Kidney (tissue), 14 donors: ENCODE results near the gene MBOAT1. TPM values are rescaled to one million over a fixed set of nuclear protein-coding genes. Genes with fewer than 3 reads are reported as not detected.
A peak's percentile ranks its signal among the peaks of the same experiment; 100 is the strongest.

ENCODE experiments used
- DNase-seq, 5 donors: peaks; one replicate each; pipeline ENCODE4 v3.0.0-alpha.2; 2013 to 2020
- FAIRE-seq: peaks from 2 replicates; lab custom pipeline; 2012; peaks lifted over from hg19 to GRCh38; lab: Jason Lieb, UNC
- H3K27ac ChIP-seq, 2 donors: one replicate each; pipeline ENCODE4 v1.7.0; 2013; ENCODE audit warnings: low read depth in 2 of 2, low read length in 2 of 2, inconsistent platforms in 1 of 2
- H3K27me3 ChIP-seq: one replicate; pipeline ENCODE4 v1.7.1; 2013; ENCODE audit warnings: low read length, inconsistent platforms; ENCODE audit not compliant: control insufficient read depth, insufficient read depth
- H3K36me3 ChIP-seq, 3 donors: one replicate each; pipeline versions ENCODE4 v1.7.0 to v1.7.1; 2013; ENCODE audit warnings: low read length in 3 of 3, control low read depth in 1 of 3, inconsistent platforms in 1 of 3; ENCODE audit not compliant: insufficient read depth in 3 of 3, control insufficient read depth in 2 of 3
- H3K4me1 ChIP-seq, 3 donors: one replicate each; pipeline versions ENCODE4 v1.7.0 to v1.7.1; 2013; ENCODE audit warnings: low read length in 3 of 3, inconsistent platforms in 1 of 3, low read depth in 1 of 3; ENCODE audit not compliant: control insufficient read depth in 2 of 3, insufficient read depth in 2 of 3
- H3K4me3 ChIP-seq, 3 donors: one replicate each; pipeline versions ENCODE4 v1.7.0 to v1.8.1; 2013; ENCODE audit warnings: low read length in 3 of 3, control low read depth in 1 of 3, inconsistent platforms in 1 of 3
- H3K9ac ChIP-seq, 3 donors: one replicate each; pipeline versions ENCODE4 v1.7.0 to v1.7.1; 2013; ENCODE audit warnings: low read length in 3 of 3, control low read depth in 1 of 3, inconsistent platforms in 1 of 3
- H3K9me3 ChIP-seq, 3 donors: one replicate each; pipeline versions ENCODE4 v1.7.0 to v1.7.1; 2013; ENCODE audit warnings: low read length in 3 of 3, control low read depth in 1 of 3, inconsistent platforms in 1 of 3; ENCODE audit not compliant: control insufficient read depth in 2 of 3, insufficient read depth in 1 of 3
- CTCF ChIP-seq: IDR thresholded peaks from 3 replicates; pipeline ENCODE4 v1.5.1; 2012; ENCODE audit warnings: mild to moderate bottlenecking, moderate library complexity, borderline replicate concordance; ENCODE audit not compliant: insufficient read depth; ENCODE audit errors: extremely low read depth
- intact Hi-C: fragments of 100-400 bp; cut with DNase I; formaldehyde crosslinking; loops from one replicate; pipeline ENCODE4 v1.11.1; 2022
- polyA plus RNA-seq: library from polyadenylated mRNA; stranded (reverse); fragments of 350-450 nt; fragmentation: Illumina TruSeq; extraction: RNeasy Lipid Tissue Mini Kit (QIAGEN cat#74804); gene quantifications from one replicate; pipeline ENCODE4 v1.2.3, GENCODE V29; 2014; ENCODE audit warnings: low read depth, low replicate concordance; ENCODE audit not compliant: insufficient read depth
- total RNA-seq: library from RNA; stranded (reverse); fragmentation: NEBNext Ultra II Directional; extraction: Animal tissue kit (Norgen Biotek cat#: 25700); gene quantifications from one replicate; pipeline ENCODE4 v1.2.1, GENCODE V29; 2021
- donor health status: control.
- donor health status: control.
- donor health status: control.
- donor health status: control.
- donor health status: control.
- donor health status: DM: yes; HTN: yes; CAD: no.
- donor health status: Normal renal cell carcinoma (clear cell type).

The MBOAT1 gene
- total and polyA plus RNA-seq, 2 donors from 2014 or later, result 1.9 to 15.1 TPM

DNA sequence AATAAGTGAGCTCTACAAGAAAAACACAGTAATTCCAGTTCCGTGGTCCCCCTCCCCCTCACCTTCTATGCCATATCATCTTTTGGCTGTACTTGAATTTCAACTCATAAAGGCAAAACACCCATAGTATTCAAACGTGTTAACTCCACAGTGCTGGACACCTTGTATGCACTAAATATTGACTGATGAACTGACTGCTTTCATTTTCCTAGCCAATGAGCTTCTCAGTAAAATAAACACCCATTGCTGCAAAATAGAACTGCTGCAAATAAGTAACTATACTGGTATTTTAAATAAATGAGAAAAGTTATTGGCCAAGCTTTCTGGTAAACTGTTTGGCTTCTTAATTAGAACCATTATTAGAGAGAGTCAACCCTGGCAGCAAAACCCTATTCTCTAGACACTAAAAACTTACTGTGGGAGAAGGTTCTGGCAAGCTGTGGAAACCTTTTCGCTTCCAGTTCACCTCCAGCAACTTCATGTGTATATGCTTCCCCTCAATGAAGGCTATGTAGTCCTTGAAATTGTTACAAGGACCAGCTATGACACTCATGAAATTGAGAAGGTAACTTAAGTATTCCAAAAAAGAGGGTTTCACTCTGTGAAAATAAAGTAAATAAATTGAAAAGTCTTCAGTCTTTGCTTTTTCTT is 86.0 kb downstream of the MBOAT1 start:
- DNase-seq (no peak), FAIRE-seq (no peak)
- TF ChIP-seq CTCF, result no peak
- Histone ChIP-seq H3K36me3 (peaks cover 0 to 3% (median 0%) of the 10 kb centered on the region in 3 donors), H3K27ac (peak overlapping the region; percentile 9 to 66), H3K9ac (peak overlapping the region in 1 of 3 donors; percentile 53), H3K4me3 (peak overlapping the region in 2 of 3 donors; percentile 20 to 22), H3K9me3 (no peaks in the 10 kb centered on the region), H3K27me3 (no peaks in the 10 kb centered on the region), H3K4me1 (peaks cover 0 to 12% (median 6%) of the 10 kb centered on the region in 3 donors)
- intact Hi-C loops, result no loop called here

- intact Hi-C loops, result no loop called here
- Histone ChIP-seq H3K9ac (no peak overlapping the region), H3K36me3 (peaks cover 0 to 3% (median 0%) of the 10 kb centered on the region in 3 donors), H3K27me3 (no peaks in the 10 kb centered on the region), H3K9me3 (no peaks in the 10 kb centered on the region), H3K4me3 (no peak overlapping the region), H3K4me1 (peaks cover 0 to 12% (median 6%) of the 10 kb centered on the region in 3 donors), H3K27ac (no peak overlapping the region)
- DNase-seq (no peak), FAIRE-seq (no peak)
- no peak for TF ChIP-seq CTCF
These were observed 87.7 kb downstream of the MBOAT1 start for GRCh38 chr6:20124545-20124944.

DNA sequence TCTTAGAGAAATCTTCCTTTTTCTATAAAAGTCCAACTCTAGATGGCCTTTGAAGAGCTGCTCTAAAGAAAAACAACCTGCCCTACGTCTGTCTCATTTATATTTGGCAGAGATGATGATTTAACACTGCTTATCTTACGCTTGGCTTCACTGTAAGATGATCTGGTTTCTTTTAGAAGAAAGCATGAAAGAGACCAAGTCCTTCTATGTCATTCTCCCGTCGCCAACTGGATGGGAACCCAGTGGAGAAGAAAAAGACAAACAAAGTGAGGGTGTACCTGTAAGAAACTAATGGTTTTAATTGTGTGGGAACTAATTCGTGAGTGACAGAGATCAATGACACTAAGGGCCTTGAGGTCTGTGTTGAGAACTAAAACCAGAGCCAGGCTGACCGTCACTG is 92.8 kb downstream of the MBOAT1 start:
- Histone ChIP-seq H3K4me1 (no peaks in the 10 kb centered on the region), H3K36me3 (peaks cover 0 to 3% (median 0%) of the 10 kb centered on the region in 3 donors), H3K9me3 (no peaks in the 10 kb centered on the region), H3K9ac (no peak overlapping the region), H3K27me3 (no peaks in the 10 kb centered on the region), H3K4me3 (no peak overlapping the region), H3K27ac (no peak overlapping the region)
- TF ChIP-seq CTCF, result no peak
- DNase-seq (peak in 4 of 5 donors; percentile 68 to 92 (median 79)), FAIRE-seq (no peak)
- intact Hi-C loops, result no loop called here

GRCh38 chr6:20118892-20119291 is 93.4 kb downstream of the MBOAT1 start:
- no peaks in the 10 kb centered on the region for H3K9me3 ChIP-seq
- FAIRE-seq (no peak), DNase-seq (peak in 4 of 5 donors; percentile 70 to 85 (median 78))
- no peaks in the 10 kb centered on the region for H3K27me3 ChIP-seq
- TF ChIP-seq CTCF, result no peak
- H3K9ac ChIP-seq, result no peak overlapping the region
- H3K4me1 ChIP-seq, result no peaks in the 10 kb centered on the region
- intact Hi-C loops, result no loop called here
- H3K36me3 ChIP-seq, result no peaks in the 10 kb centered on the region
- no peak overlapping the region for H3K4me3 ChIP-seq
- no peak overlapping the region for H3K27ac ChIP-seq
